Fibroblast of upper back skin (primary cell): Measurements from ENCODE around the gene AXL.
A peak's percentile ranks its signal among the peaks of the same experiment; 100 is the strongest.
"Not testable (repeated sequence)": the region's sequence is repeated elsewhere in the genome, so short reads cannot be mapped to it uniquely, and the experiment has no call there.

ENCODE experiments used
- DNase-seq: peaks from one replicate; pipeline ENCODE4 v3.0.0-alpha.2; 2013

The AXL gene

DNA sequence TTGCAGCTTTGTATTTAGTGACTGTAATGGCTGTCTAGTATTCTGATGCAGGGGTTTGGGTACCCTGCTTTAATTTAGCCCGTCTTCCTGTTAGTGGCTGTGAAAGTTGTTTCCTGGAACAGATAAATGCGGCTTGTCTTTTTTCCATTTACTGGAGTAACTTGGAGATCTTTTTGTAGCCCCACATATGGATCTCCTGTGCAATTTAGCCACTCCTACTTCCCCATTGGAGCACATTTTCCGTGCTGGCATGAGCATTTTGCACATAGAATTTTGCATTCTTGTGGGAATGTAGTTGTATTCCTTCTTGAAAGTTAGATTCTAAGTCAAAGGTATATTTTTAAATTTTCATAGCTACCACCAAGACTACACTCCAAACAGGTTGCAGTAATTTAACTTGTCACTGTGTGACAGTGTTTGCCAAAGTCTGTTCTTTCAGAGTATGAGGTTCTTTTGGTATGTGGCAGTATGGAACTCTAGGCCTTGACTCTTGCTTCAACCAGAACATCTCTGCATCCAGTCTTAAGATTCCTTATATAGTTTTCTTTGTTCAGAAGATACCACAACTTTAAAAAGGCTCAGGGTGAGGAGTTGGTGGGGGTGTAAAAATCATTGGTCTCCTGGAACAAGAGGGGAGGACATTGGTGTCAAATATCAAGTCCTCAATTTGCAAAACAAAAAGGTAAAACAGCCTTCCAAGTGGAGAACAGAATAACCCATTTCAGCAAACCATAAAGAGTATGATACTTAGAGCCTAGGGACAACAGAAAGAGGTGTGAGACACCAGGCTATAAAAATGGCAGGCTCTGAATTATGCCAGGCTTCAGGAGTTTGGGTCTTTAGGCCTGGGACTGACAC is 69.9 kb downstream of the AXL start:
- no peak for DNase-seq

DNA sequence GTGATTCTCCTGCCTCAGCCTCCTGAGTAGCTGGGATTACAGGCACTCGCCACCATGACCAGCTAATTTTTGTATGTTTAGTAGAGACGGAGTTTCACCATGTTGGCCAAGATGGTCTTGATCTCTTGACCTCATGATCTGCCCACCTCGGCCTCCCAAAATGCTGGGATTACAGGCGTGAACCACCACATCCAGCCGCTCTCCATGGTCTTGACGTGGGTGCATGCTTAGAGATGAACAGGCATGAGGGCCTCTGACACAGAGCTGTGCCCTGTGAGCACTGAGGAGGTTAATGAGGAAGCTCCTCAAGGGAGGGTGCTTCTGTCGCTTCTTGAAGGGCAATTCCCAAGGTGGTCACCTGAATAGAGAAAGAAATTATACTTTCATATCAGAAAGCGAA is 70.8 kb downstream of the AXL start:
- DNase-seq: not testable (repeated sequence)

DNA sequence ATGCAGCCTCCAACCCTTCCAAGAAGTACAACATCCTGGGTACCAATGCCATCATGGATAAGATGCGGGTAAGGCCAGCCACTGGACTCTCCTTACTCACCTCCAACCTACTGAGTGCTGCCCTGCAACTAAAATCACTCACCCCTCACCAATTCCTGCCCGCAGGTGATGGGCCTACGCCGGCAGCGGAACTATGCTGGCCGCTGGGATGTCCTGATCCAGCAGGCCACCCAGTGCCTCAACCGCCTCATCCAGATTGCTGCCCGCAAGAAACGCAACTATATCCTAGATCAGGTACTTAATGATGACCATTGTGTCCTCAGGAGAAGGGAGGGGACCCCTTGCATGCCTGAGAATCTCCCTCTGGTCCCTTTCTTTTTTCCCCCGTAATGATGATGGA is 75.4 kb downstream of the AXL start:
- DNase-seq: no peak

DNA sequence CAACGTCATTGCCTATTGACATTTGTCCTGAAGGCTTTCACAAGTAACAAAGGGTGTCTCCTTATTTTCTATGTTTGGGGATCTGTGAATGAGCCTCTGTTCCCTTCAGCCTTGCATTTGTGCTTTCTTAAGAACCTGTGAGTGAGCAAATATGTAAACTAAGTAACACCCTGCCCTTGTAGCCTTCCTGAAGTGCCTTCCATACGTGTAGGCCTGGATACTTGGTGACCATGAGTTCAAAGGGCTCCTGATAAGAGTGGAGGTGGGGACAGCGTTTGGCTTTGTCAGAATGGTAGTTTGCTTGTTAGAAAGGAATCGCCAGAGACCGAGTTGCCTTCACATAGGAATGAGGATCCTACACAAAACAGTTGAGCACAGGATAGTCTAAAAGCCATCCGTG is 76.5 kb downstream of the AXL start:
- DNase-seq: no peak

DNA sequence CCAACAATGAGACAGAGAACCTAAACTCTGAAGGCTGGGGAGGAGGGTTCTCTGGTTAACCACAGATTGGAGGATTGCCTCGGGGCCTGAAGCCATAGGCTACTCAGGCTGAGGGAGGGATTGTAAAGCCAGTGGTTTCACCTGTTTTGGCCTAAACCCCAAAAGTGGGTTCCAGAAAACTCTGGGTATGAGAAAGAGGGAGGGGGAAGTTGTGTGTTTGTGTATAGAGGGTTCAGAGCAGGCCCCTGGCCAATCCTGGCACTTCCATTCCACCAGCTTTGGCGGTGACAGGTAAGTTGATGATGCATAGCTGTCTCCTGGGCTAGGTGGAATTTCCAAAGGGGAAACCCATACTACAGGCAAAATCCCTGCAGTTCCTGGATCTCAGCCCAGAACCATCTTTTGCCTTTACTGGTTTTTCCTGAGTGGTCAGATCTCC is 77.4 kb downstream of the AXL start:
- no peak for DNase-seq

DNA sequence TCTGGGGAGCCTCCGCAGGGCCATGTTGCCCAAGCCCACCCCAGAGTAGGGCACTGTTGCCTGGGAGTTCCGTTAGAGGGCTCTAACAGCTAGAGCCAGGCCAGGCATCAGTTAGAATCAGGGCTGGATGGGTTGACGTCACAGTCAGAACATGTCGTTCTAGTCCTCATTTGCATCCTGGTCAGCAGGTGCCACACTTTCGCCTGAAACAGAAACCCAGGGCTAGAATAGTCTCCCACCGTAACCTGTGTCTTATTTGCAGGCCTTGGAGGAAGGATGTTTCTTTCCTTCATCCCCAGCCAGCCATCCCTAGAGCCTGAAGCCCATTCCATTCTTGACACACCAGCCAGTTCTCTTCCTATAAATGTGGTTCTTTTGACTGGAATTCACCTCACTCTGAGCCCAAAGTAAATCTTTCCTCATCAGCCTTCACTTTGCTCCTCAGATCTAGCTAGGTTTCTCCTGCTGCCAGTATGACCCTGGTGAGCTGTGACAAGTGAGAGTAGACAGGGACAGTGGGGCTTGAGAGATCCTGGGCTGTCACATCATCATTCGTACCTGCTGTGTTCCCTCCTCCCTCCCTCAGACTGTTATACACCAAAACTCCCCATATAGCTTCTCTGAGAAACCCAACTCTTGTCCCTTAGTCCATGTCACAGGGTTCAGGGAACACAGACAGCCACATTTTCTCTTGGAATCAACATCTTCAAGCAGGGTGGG is 78.8 kb downstream of the AXL start:
- DNase-seq: no peak

DNA sequence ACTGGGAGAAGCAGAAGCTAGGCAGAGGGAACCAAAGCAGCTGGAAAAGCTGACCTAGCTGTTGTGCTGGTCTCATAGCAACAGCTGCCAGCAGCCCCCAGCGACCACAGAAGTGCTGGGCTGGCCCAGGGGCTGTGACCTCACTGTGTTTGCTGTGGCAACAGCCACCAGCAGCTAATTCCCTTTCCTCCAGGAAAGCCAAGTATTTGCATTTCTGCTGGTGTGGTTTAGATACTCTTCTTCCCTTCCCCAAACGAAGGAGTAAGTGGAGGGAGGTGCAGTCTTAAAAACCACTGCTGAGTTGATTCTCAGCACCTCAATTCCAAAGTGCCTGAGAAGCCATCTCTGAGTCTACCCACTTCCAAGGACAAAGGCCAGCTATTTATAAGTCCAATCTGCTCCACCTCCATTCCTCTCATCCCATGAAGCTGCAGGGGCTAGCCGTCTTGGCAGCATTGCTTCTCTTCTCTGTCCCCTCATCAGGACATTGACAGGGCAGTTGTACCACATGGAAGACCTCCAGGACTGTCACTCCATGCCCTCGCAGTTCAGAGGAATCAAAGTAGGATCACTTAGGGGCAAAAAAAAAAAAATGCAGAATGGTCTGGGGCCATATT is 79.4 kb downstream of the AXL start:
- peak; percentile 44 for DNase-seq

DNA sequence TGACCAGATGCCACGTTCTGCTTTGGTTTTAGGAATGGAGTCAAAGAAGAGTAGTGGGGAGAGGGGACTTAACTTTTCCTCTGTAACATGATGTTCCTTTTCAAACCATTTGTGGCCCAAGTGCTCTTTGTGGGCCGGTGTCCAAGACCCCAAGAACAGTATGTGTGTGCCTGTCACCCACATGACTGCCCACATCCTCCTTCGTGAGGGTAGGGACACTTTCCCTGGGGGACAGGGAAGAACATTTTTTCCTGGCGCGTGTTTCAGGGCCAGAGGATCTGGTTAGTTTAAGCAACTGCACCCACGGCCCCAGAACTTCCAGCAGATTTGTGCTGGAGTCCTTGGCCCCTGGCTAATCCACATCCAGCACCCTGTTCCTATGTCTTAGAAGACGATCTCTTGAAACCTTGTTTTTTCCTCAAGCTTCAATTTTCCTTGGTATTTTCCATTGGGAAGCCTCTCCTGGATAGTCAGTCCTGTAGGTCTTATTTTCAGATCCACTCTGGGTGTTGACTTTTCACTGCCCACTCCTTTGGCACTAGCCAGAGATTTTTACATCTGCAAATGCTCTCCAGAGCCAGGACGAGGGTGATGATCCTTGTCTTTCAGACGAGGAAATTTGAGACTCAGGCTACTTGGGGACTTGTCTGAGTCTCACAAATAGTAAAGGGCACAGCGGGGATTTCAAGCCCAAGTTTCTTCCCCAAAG is 80.2 kb downstream of the AXL start:
- no peak for DNase-seq

DNA sequence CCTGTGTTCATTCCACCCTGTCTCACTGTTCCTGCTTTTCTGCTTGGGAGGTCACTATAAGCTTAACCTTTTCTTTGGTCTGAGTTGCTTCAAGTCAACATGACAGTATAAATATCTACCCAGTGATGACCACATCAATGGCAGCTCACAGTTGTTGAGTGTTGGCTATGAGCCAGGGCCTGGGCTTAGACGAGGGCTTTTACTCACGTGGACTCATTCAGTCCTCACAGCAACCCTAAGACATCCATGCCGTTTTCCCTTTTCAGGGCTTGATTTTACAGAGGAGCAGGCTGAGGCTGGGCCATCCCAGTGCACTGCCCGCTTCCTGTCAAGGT is 80.7 kb downstream of the AXL start:
- peak; percentile 41 for DNase-seq

DNA sequence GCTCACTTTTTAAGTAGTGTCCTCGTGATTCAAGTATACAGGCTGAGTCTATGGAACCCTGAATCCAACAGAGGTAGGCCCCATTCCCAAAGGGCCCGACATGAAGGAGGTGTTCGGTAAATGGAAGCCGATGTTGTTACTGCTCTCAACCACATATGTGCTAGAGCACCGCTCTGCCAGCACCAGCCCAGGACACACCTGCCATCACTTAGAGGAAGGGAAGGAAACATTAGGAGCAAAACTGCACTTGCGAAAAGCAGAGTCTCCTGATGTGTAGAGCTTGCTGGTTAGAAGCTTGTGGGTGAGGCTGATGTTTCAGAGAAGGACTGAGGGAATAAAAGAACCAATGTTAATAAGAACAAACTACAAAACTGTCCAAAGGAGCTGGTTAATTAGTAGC is 81.5 kb downstream of the AXL start:
- no peak for DNase-seq

DNA sequence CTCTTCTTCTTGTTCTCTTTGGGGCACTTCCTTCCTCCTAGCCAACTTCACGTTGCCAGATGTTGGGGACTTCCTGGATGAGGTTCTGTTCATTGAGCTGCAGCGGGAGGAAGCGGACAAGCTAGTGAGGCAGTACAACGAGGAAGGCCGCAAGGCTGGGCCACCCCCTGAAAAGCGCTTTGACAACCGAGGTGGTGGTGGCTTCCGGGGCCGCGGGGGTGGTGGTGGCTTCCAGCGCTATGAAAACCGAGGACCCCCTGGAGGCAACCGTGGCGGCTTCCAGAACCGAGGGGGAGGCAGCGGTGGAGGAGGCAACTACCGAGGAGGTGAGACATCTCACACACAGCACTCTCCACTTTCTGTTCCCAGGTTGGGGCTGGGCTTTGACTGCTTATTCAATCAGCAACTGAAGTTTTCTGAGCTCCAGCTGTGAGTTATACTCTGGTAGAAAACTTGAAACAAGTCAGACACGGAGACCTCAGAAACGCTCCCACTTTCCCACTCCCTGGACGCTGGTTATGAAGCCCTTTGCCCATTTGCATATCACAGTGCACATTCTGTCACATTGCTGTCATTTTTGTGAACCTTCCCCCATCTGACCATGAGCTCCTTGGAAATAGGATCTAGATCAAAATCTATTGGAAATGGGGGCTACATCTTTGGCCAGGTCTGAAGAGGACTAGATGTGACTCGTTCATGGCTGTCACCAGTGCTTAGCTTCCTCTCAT is 83.8 kb downstream of the AXL start:
- no peak for DNase-seq

DNA sequence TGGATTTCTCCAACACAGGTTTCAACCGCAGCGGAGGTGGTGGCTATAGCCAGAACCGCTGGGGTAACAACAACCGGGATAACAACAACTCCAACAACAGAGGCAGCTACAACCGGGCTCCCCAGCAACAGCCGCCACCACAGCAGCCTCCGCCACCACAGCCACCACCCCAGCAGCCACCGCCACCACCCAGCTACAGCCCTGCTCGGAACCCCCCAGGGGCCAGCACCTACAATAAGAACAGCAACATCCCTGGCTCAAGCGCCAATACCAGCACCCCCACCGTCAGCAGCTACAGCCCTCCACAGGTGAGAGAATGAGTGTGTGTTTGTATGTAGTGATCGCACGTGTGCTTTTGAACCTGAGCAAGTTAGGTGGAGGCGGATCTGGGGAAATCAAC is 84.9 kb downstream of the AXL start:
- DNase-seq: no peak

DNA sequence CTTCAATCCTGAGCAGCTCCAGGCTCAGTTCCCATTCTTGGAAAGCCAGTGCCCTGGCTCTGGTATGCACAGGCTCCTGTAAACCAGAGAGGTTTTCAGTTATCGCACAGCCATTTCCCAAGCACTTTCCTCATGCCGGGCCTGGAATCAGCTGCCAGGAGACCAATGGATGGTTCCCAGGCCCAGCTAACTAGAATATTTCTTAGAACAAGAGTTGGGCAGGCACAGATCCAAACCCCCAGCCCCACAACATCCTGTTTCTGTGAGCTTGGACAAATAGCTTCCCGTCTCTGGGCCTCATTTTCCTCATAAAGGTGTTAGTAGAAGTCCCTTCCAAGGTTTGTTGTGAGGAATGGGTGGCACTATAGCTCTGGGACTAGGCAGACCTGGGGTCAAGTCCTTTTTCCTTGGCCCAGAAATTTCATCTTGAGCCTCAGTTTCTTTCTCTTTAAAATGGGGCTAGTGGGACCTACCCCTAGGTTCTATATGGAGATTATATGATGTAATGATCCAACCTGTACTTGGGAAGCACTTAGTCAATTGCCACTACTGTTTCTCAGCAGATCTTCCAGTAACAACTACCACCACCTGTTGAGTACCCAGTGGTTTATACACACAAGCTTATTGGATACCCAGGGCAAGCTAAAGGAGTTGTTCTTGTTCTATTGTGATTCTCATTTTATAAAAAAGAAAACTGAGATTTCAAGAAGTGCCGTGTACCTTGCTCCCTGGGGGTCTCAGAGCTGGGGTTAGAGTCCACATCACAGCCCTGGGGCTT is 85.9 kb downstream of the AXL start:
- DNase-seq: no peak

DNA sequence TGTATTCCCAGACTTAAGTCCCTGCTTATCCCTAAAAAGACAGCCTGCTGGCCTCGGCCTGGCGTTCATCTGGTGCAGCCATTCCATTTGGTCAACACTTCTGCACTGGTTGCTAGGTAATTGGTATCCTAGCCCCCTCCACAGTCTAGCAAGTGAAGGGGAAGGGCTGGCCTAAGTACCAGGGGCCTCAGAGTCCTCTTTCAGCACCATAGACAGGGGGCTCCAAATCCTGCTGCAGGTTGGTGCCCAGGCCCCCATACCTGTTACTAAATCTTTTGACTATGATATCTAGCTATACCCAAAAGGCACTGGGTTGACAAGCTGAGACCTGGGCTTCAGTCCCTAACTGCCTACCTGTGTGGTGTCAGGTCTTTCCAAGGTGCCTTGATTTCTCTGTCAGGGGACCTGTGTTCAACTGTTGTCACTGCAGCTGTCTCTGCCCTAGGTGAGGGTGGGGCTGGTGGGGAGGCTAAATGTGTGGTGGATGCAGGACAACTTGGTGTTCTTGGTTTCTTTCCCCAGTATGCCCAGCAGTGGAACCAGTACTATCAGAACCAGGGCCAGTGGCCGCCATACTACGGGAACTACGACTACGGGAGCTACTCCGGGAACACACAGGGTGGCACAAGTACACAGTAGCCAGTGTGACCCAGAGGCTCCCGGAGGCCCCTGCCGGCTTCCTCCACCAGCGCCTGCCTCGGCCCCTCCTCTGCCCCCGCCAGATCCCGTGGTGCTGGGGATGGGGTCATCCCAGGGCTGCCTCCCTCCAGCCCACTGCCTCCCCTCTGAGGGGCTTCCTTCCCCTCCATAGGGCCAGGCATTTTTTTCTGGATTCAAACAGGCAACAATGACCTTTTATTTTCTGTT is 87.1 kb downstream of the AXL start:
- no peak for DNase-seq

DNA sequence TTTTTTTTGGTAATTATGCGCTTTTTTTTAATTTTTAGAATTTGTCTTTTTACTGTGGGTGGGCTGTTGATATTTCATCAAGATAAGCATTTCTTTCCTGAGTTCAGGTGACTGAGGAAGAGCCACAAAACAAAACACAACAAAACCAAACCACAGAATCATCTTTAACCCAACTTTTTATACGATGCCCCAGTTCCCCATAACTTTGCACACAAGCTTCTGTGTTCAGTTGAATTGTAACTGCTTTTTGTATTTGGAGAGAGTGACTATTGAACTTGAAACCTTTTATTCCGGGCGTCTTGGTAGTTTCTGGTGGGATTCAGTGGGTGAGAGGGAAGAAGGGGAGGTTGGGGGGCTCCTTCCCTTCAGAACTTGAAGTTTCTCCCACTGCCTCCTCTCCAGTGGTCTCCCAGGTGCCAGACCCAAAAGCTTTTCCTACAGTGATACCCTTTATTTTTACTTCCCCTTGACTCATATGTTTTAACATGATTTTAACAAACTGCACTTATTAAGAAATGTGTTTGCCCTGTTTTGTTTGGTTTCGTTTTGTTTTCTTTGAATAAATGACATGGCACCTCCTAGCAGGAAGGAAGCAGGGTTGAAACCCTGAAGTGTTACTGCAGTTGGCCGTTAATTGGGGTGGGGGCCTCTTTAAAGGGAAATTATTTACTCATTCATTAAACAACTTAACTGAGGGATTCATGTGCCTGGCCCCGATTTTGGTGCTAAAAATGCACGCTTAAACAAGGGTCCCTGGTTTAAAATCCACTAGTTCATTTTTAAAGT is 88.3 kb downstream of the AXL start:
- DNase-seq: no peak

DNA sequence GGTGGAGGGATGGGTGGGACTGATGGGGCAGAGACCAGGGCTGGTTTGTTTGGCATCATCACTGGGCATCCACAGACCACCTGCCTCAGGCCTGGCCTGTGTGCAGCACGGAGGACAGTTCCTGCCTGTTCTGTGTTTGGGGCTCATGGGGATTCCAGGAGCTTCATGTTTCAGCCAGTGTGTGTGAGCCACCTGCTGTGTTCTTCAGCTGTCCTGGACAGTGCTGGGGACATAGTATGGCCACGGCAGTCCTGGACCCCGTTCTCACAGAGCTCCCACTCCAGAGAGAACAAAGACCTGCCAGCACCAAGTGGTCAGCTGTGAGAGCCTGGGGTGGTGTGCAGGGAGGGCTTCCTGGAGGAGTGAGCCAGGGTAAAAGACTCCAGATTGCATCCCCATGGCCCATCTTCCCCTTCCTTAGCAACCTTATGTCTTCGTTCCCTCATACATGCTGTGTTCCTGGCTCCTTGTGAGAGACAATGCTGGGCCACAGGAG is 89.0 kb downstream of the AXL start:
- no peak for DNase-seq

DNA sequence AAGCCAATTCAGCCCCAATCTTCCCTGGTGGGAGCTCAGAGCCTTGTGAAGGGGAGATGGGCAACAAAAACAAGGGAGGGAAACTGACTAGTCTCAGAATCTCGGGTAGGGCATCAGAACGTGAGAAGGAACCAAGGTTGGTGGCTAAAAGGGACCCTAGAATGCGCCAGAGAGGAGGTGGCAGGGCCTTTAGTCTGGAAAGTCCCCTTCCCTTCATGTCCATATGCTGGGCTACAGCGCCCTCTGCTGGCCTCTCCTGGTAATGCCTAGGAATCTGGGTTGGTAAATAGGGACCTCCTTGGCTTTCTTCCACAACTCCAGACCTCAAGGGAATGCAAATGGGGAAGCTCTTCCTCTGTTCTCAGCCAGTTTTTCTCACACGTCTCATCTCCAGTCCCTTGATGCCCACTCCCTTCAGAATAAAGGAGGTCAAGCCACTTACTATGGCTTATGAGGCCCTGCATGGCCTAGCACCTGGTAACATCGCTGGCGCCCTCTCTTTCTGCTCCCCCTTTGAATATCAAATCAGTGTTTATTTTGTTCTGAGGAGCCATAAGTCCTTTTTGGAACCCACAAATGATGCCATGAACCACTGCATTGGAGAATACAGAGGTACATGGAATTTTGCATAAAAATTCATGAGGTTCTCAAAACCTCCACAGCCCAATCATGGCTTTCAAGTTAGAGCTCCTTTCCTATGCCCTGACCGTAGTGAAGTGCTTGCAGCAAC is 89.6 kb downstream of the AXL start:
- peak; percentile 89 for DNase-seq

DNA sequence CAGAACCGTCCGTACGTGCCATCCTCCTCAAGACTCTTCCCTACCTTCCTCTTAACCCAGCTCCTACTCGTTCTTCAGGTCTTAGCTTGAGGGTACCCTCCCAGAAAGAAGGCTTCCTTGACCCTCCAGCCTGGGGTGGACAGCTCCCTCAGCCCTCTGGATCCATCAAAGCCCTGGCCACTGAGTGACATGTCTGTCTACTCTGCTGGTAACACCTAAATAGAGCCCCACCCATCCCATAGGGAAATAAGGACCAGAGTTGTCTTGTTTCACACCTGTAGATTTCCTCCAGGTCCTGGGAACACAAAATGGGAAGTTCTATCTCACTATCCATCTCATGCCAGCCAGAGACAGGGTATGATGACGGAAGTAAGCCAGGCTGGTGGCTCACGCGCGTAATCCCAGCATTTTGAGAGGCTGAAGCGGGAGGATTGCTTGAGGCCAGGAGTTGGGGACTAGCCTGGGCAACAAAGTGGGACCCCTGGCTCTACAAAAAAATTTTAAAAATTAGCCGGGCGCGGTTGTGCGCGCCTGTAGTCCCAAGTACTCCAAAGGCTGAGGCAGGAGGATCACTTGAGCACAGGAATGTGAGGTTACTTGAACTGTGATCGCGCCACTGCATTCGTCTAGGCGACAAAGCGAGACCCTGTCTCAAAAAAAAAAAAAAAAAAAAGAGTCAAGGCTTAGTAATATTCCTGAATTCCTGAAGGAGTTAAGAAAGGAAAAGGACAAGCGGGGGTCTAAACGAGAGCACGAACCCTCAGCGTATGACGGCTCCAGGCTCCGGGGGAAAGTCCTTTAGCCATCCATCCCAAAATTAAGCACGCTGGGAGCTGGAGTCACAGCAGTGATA is 90.4 kb downstream of the AXL start:
- no peak for DNase-seq
